HepG2 (cell line): ENCODE results near the gene CTNNBL1. TPM values are rescaled to one million over a fixed set of nuclear protein-coding genes. Genes with fewer than 3 reads are reported as not detected.
A peak's percentile ranks its signal among the peaks of the same experiment; 100 is the strongest.

Source experiments
- ATAC-seq: fragments of 200-7000 bp; cut with Tn5 transposase; 3 replicates; pipeline ENCODE4 v1.9.1; 2020; ENCODE audit warnings: mild to moderate bottlenecking, moderate library complexity
- BruUV-seq: library from RNA; stranded (reverse); fragments of 400-500 nt; replicated peaks from 2 replicates; lab custom pipeline; 2021; lab: Mats Ljungman, UMichigan
- CTCF ChIA-PET: fragments of 300-600 bp; formaldehyde crosslinking; extraction: SDS; loops from one replicate; lab custom pipeline; 2021; ENCODE audit warnings: low total read pairs, inconsistent platforms, low intra/inter-chr PET ratio; lab: Yijun Ruan, JAX
- POLR2A ChIA-PET: fragments of 350-600 bp; sonication (Branson Sonifier 250); formaldehyde crosslinking; loops from one replicate; lab custom pipeline; 2020; ENCODE audit warnings: antibody characterized with exemption, inconsistent platforms; lab: Yijun Ruan, JAX
- DNase-seq: peaks from one replicate; pipeline ENCODE4 v3.0.0-alpha.2; 2015; ENCODE audit warnings: low spot score
- FAIRE-seq: peaks from 3 replicates; lab custom pipeline; 2011; peaks lifted over from hg19 to GRCh38; lab: Jason Lieb, UNC
- H2AFZ ChIP-seq: one replicate; pipeline ENCODE4 v1.6.1; 2011; ENCODE audit warnings: low read length, inconsistent platforms
- H3K27ac ChIP-seq: fragments of 300-600 bp; 3 replicates; pipeline ENCODE4 v1.8.0; 2011; ENCODE audit warnings: mixed run types, mild to moderate bottlenecking, mixed read lengths, low read length, inconsistent platforms; ENCODE audit not compliant: insufficient read depth; ENCODE audit errors: extremely low read length
- H3K27me3 ChIP-seq, 2 experiments: fragments of 200-600 bp in 1 of 2; 2 replicates in 1 of 2; 3 replicates in 1 of 2; pipeline versions ENCODE4 v1.6.0 to v1.8.0; 2011; ENCODE audit warnings: low read length in 2 of 2, mild to moderate bottlenecking in 2 of 2, moderate library complexity in 2 of 2, inconsistent platforms in 1 of 2; ENCODE audit not compliant: insufficient read depth in 2 of 2, control insufficient read depth in 1 of 2
- H3K36me3 ChIP-seq, 2 experiments: fragments of 200-600 bp in 1 of 2; replicated peaks in 1 of 2; 2 replicates in 1 of 2; 3 replicates in 1 of 2; pipeline versions ENCODE4 v1.5.1 to v1.8.0; 2011; ENCODE audit warnings: low read length in 2 of 2, inconsistent platforms in 1 of 2; ENCODE audit not compliant: insufficient read depth in 2 of 2, control insufficient read depth in 1 of 2
- H3K4me1 ChIP-seq: 2 replicates; pipeline ENCODE4 v1.5.1; 2012; ENCODE audit warnings: low read length, inconsistent platforms; ENCODE audit not compliant: insufficient read depth
- H3K4me2 ChIP-seq: 2 replicates; pipeline ENCODE4 v1.6.0; 2011; ENCODE audit warnings: low read depth, low read length, inconsistent platforms
- H3K4me3 ChIP-seq, 3 experiments: fragments of 200-600 bp in 1 of 3; sonication (generic), shearing (Covaris generic) in 1 of 3; replicated peaks in 1 of 3; 2 replicates each; pipeline ENCODE4 v1.5.1; 2011 to 2016; ENCODE audit warnings: low read length in 3 of 3, inconsistent platforms in 2 of 3, low read depth in 2 of 3, mild to moderate bottlenecking in 2 of 3, control low read depth in 1 of 3, mixed read lengths in 1 of 3; ENCODE audit not compliant: insufficient read depth in 1 of 3
- H3K79me2 ChIP-seq: one replicate; pipeline ENCODE4 v1.6.1; 2011; ENCODE audit warnings: low read length, inconsistent platforms; ENCODE audit not compliant: insufficient read depth
- H3K9ac ChIP-seq: 2 replicates; pipeline ENCODE4 v1.6.0; 2011; ENCODE audit warnings: mild to moderate bottlenecking, low read depth, low read length, inconsistent platforms; ENCODE audit not compliant: insufficient read depth
- H3K9me3 ChIP-seq: 2 replicates; pipeline ENCODE4 v1.5.1; 2012; ENCODE audit warnings: mild to moderate bottlenecking, low read length
- H4K20me1 ChIP-seq: 2 replicates; pipeline ENCODE4 v1.6.0; 2011; ENCODE audit warnings: inconsistent platforms, mild to moderate bottlenecking, low read length, moderate library complexity; ENCODE audit not compliant: insufficient read depth
- ARNTL ChIP-seq: sonication (generic); formaldehyde crosslinking; IDR thresholded peaks from 2 replicates; pipeline ENCODE4 v1.4.0; 2020; ENCODE audit warnings: mild to moderate bottlenecking, missing genetic modification reagents
- EHMT2 ChIP-seq: fragments of 200-600 bp; sonication (generic); IDR thresholded peaks from 2 replicates; pipeline ENCODE4 v1.7.0; 2017; ENCODE audit warnings: antibody characterized with exemption, low read depth, low read length, borderline replicate concordance
- ESRRA ChIP-seq: sonication (generic); formaldehyde crosslinking; IDR thresholded peaks from 2 replicates; pipeline ENCODE4 v1.5.1; 2020; ENCODE audit warnings: mild to moderate bottlenecking, low read depth, missing genetic modification reagents
- IKZF4 ChIP-seq: sonication (generic); formaldehyde crosslinking; IDR thresholded peaks from 2 replicates; pipeline ENCODE4 v1.5.1; 2020; ENCODE audit warnings: borderline replicate concordance, mild to moderate bottlenecking, low read depth, missing genetic modification reagents; ENCODE audit errors: not compliant biosample characterization
- SIN3B ChIP-seq: fragments of 150-350 bp; IDR thresholded peaks from 2 replicates; pipeline ENCODE4 v1.6.1; 2014; ENCODE audit warnings: low read length
- TEAD2 ChIP-seq: sonication (generic); formaldehyde crosslinking; IDR thresholded peaks from 2 replicates; pipeline ENCODE4 v1.9.0; 2021; ENCODE audit warnings: missing genetic modification reagents
- ZNF354B ChIP-seq: sonication (generic); formaldehyde crosslinking; IDR thresholded peaks from 2 replicates; pipeline ENCODE4 v1.8.0; 2022; ENCODE audit warnings: mild to moderate bottlenecking, missing genetic modification reagents
- ZNF607 ChIP-seq: sonication (generic); formaldehyde crosslinking; IDR thresholded peaks from 2 replicates; pipeline ENCODE4 v1.5.1; 2020; ENCODE audit warnings: missing genetic modification reagents, mild to moderate bottlenecking, borderline replicate concordance
- ZNF614 ChIP-seq: IDR thresholded peaks from 2 replicates; pipeline ENCODE4 v1.6.1; 2018; ENCODE audit warnings: missing biosample characterization, missing genetic modification reagents, inconsistent platforms, borderline replicate concordance
- WGBS: methylation state at CpG from one replicate; pipeline ENCODE4 v1.1.6; 2017; ENCODE audit warnings: low lambda C conversion rate; 5-methylcytosine and 5-hydroxymethylcytosine counted together
- in situ Hi-C: cut with HindIII; loops from 2 replicates; pipeline ENCODE4 v1.10.0; 2017; ENCODE audit warnings: low pct_unique_long_range_greater_than_20kb; ENCODE audit not compliant: extremely low pct_ligation_motif_present
- intact Hi-C: fragments of 100-400 bp; cut with micrococcal nuclease; formaldehyde crosslinking; loops from one replicate; pipeline ENCODE4 v1.10.0; 2022; ENCODE audit not compliant: unreplicated experiment
- polyA plus RNA-seq, 8 experiments: library from polyadenylated mRNA; depleted of rRNA in 3 of 8; stranded (reverse) in 7 of 8; unstranded in 1 of 8; fragments of >200 nt; fragmentation: Illumina TruSeq in 4 of 8; extraction: Trizol in 4 of 8; gene quantifications; 2 replicates each; pipeline versions ENCODE4 v1.2.1 to v1.2.3, GENCODE V29; 2011 to 2016; ENCODE audit warnings: low read depth in 4 of 8, missing spikeins in 1 of 8, mixed read lengths in 1 of 8; ENCODE audit not compliant: insufficient read depth in 1 of 8
- total RNA-seq, 5 experiments: library from RNA; depleted of rRNA; stranded (reverse); fragments of >200 nt; fragmentation: Illumina TruSeq; extraction: Trizol; gene quantifications; 2 replicates each; pipeline ENCODE4 v1.2.3, GENCODE V29; 2016; ENCODE audit warnings: low read depth in 1 of 5
- TF ChIP-seq, protein P1 (sequence below): sonication (generic); formaldehyde crosslinking; IDR thresholded peaks from 2 replicates; pipeline ENCODE4 v1.9.0; 2021; ENCODE audit warnings: missing genetic modification reagents, borderline replicate concordance
- TF ChIP-seq, protein P2 (sequence below): sonication (generic); formaldehyde crosslinking; IDR thresholded peaks from 2 replicates; pipeline ENCODE4 v1.9.0; 2022; ENCODE audit warnings: low read depth, missing genetic modification reagents

CTNNBL1 gene
- total and polyA plus RNA-seq, 2 of the 13 experiments (the other 11 are each of a cell fraction or from before 2014, with no cell fraction given) = 49.3 to 94.6 TPM

DNA sequence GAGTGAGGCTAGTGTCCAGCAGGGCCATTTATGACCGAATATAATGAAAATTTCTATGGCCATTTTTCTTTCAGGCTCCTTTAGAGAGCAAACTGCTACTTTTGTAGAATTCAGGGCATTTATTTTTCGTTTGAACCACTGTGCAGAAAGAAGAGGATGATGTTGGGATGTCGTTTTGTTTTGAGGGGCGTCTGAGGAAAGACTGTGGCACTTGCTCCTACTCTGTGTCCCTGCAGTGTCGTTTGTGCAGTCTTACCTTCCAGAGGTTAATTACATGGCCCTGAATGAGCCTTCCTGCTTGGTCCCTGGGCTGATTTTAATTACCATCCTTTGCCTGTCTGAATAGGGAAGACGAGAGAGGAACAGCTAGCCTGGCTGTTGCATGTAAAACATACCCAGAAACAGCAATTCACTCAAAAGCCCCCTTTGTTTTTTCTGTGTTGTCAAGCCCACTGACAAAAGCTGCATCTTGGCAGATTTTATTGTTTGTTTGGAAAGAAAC is 65.3 kb downstream of the CTNNBL1 start:
- ChIA-PET POLR2A (no interaction called here), CTCF (interaction anchor here (2.0 kb wide), 1 partner anchor 107 kb away, joined by 7 read pairs; no protein-coding TSS in a partner anchor)
- H2AFZ ChIP-seq = no peak overlapping the region
- in situ Hi-C loops (no loop called here), intact Hi-C loops (no loop called here)
- H4K20me1 ChIP-seq = no peaks in the 10 kb centered on the region
- no peak for ATAC-seq
- no TSS peak for BruUV-seq
- no peak overlapping the region for H3K4me2 ChIP-seq
- no peak overlapping the region for H3K9ac ChIP-seq
- no peak for FAIRE-seq
- no peak for DNase-seq
- TF ChIP-seq, protein P1, sequence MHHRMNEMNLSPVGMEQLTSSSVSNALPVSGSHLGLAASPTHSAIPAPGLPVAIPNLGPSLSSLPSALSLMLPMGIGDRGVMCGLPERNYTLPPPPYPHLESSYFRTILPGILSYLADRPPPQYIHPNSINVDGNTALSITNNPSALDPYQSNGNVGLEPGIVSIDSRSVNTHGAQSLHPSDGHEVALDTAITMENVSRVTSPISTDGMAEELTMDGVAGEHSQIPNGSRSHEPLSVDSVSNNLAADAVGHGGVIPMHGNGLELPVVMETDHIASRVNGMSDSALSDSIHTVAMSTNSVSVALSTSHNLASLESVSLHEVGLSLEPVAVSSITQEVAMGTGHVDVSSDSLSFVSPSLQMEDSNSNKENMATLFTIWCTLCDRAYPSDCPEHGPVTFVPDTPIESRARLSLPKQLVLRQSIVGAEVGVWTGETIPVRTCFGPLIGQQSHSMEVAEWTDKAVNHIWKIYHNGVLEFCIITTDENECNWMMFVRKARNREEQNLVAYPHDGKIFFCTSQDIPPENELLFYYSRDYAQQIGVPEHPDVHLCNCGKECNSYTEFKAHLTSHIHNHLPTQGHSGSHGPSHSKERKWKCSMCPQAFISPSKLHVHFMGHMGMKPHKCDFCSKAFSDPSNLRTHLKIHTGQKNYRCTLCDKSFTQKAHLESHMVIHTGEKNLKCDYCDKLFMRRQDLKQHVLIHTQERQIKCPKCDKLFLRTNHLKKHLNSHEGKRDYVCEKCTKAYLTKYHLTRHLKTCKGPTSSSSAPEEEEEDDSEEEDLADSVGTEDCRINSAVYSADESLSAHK (CRISPR knock-in tag) = 0 out of 2 replicates have a peak, but pooled peaks have one; percentile 57
- TF ChIP-seq ZNF607 (CRISPR knock-in tag) = no peak
- no peak overlapping the region for H3K4me3 ChIP-seq
- 89% methylated on average over 6 of the region's 6 CpGs for WGBS
- no peaks in the 10 kb centered on the region for H3K79me2 ChIP-seq
- H3K27me3 ChIP-seq = no peaks in the 10 kb centered on the region
- no peak overlapping the region for H3K27ac ChIP-seq
- peaks cover 10% of the 10 kb centered on the region for H3K4me1 ChIP-seq
- no peaks in the 10 kb centered on the region for H3K9me3 ChIP-seq
- H3K36me3 ChIP-seq = peaks cover 3 to 27% of the 10 kb centered on the region in 2 experiments; a peak in 3 of 5 replicates

DNA sequence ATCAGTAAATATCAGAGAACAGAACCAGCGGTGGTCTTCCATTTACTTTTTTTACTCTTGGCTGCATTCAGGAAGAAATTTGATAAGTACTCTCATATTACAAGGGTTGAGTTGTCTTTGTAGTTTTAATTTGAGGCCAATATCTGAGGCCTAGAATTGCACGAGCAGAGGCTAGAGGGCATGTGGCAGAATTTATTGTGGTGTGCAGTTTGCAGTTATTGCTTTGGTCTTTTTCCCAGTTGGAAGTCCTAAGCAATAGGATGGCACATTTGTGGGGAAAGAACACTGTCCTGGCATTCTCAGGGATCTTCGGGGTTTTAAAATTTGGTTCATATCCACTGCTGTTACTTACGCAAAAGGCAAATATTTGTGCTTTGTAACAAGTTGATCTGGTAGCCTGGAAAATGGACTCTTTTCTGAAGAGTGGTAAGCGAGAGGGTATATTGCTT is 66.0 kb downstream of the CTNNBL1 start:
- Histone ChIP-seq H2AFZ (no peak overlapping the region), H3K27ac (no peak overlapping the region), H4K20me1 (no peaks in the 10 kb centered on the region), H3K4me3 (no peak overlapping the region), H3K9me3 (no peaks in the 10 kb centered on the region), H3K9ac (no peak overlapping the region), H3K4me1 (peaks cover 10% of the 10 kb centered on the region), H3K36me3 (peaks cover 3 to 27% of the 10 kb centered on the region in 2 experiments; a peak in 4 of 5 replicates), H3K4me2 (no peak overlapping the region), H3K79me2 (no peaks in the 10 kb centered on the region), H3K27me3 (no peaks in the 10 kb centered on the region)
- no TSS peak for BruUV-seq
- CTCF ChIA-PET = interaction anchor here (2.0 kb wide), 1 partner anchor 108 kb away, joined by 7 read pairs; no protein-coding TSS in a partner anchor
- FAIRE-seq = no peak
- WGBS = 80% methylated on average over 5 of the region's 5 CpGs
- DNase-seq = no peak
- POLR2A ChIA-PET = no interaction called here
- intact Hi-C loops (no loop called here), in situ Hi-C loops (no loop called here)
- no peak for ATAC-seq
- TF ChIP-seq ESRRA (CRISPR knock-in tag) (no peak), EHMT2 (no peak), ZNF354B (CRISPR knock-in tag) (no peak), TEAD2 (CRISPR knock-in tag) (no peak), IKZF4 (no peak), SIN3B (no peak), ZNF614 (CRISPR knock-in tag) (no peak), ARNTL (CRISPR knock-in tag) (no peak)
- TF ChIP-seq, protein P2, sequence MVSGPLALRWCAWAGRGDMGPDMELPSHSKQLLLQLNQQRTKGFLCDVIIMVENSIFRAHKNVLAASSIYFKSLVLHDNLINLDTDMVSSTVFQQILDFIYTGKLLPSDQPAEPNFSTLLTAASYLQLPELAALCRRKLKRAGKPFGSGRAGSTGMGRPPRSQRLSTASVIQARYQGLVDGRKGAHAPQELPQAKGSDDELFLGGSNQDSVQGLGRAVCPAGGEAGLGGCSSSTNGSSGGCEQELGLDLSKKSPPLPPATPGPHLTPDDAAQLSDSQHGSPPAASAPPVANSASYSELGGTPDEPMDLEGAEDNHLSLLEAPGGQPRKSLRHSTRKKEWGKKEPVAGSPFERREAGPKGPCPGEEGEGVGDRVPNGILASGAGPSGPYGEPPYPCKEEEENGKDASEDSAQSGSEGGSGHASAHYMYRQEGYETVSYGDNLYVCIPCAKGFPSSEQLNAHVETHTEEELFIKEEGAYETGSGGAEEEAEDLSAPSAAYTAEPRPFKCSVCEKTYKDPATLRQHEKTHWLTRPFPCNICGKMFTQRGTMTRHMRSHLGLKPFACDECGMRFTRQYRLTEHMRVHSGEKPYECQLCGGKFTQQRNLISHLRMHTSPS (CRISPR knock-in tag) = no peak
